GM21529 (cell line): ENCODE measurements around the gene HHAT.
"Not testable (repeated sequence)": the region's sequence is repeated elsewhere in the genome, so short reads cannot be mapped to it uniquely, and the experiment has no call there.

Source experiments
- ATAC-seq: cut with Tn5 transposase; IDR thresholded peaks from one replicate; pipeline ENCODE4 v1.9.1; 2021; ENCODE audit not compliant: unreplicated experiment

The HHAT gene

DNA sequence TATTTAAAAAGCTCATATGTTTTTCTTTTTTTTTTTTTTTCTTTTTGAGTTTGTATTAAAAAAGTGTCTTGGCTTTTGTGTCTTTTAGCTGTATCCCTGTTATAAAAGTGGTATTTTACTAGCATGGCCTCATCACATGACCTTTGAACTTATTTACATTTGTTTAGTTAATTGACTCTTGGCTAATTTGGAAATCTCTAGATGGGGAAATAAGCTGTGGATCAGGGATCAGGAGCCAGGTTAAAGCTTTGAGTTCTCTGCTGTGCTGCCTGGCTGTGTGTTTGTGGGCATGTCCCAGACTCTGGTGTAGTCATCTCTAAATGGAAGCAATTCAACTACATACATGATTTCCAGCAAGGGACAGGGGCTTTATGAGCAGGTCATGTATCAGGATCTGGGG lies 56.5 kb downstream of the HHAT start:
- ATAC-seq, result no peak

DNA sequence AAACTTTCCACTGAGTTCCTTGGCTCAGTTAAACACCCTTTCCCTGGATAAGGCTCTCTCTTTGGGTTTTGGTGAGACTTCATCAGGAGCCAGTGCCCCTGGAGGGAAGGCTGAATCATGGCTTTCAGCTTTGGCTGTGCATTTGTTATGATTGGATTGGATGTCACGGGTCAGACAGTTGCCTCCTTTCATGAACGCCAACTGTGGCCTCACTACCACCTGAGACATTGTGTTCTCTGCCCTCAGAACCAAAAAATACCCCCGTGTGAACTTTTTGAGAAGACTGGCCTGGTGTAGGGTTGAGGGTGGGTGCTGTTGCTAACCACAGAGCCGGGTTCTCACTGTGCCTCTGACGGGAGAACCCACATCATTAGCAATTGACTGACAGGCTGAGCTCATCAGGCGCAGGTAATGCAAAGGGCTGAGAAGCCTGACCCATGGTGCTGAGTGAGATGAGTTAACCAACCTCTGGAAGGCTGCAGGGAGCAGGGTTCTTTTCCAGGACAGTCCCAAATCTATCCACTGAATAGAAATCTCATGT lies 65.6 kb downstream of the HHAT start:
- ATAC-seq, result peak; percentile 42

DNA sequence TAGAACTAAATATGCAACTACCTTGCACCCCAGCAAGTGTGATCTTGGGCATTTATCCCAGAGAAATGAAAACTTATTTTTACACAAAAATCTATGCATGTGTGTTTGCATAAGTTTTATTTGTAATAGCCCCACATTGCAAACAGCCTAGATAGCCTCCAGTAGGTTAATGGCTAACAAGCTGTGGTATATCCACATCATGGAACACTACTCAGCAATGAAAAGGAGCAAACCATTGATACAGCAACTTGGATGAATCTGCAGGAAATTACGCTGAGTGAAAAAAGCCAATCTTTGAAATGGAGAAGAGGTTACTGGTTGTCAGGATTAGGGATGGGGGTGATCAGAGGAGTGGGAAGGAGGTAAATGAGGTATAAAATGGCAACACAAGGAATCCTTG lies 67.8 kb downstream of the HHAT start:
- ATAC-seq, result no peak

DNA sequence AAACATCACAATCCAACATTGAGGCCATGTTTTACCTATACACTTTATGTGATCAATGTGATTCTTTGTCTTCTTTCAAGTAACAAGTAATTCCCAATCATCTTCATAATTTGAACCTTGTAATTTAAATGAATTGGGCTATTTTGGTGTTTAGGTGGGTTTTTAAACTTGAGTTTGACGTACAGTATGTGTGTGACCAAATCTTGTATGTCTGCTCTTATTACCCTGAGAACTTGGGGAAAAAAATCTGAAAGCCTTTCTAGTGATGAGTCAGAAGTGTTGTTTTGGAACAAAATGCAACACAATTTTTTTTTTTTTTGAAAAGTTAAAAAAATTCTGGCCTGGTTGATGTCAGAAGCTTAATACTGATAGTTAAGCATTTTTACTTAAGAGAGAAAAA lies 68.5 kb downstream of the HHAT start:
- ATAC-seq, result no peak

DNA sequence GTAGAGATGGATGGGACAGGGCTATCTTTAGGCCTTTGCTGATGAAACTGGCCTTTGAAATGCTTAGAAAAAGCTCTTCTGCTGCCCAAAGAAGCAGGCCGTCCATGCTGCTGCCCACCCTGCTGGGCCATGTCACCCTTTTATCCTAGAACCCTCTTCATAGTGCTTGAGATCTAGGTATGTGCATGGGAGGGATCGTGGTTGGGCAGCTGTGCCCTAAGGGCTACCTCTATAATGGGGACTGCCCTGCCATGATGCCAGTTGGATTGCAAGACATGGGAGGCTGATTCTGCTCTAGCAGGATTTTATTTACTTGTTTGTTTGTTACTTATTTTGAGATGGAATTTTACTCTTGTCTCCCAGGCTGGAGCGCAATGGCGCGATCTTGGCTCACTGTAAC lies 69.0 kb downstream of the HHAT start:
- no peak for ATAC-seq

DNA sequence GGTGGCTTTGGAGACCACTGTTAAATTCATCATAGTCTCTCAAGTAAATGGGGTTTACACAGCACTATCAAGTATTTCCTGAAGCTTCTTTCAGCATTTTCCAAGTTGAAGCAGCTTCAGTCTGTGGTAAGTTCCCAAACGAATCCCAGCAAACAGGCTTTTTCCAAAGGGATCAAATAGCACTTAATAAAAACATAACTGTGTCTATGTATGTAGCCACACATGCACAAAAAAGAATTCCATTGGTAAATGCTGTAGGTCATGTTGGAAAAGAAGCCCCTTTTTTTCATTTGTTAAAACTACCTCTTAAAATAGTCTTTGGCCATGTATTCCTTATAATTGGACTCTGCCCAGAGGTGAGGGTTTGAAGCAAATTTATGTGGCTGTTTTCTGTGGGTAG lies 69.8 kb downstream of the HHAT start:
- no peak for ATAC-seq

DNA sequence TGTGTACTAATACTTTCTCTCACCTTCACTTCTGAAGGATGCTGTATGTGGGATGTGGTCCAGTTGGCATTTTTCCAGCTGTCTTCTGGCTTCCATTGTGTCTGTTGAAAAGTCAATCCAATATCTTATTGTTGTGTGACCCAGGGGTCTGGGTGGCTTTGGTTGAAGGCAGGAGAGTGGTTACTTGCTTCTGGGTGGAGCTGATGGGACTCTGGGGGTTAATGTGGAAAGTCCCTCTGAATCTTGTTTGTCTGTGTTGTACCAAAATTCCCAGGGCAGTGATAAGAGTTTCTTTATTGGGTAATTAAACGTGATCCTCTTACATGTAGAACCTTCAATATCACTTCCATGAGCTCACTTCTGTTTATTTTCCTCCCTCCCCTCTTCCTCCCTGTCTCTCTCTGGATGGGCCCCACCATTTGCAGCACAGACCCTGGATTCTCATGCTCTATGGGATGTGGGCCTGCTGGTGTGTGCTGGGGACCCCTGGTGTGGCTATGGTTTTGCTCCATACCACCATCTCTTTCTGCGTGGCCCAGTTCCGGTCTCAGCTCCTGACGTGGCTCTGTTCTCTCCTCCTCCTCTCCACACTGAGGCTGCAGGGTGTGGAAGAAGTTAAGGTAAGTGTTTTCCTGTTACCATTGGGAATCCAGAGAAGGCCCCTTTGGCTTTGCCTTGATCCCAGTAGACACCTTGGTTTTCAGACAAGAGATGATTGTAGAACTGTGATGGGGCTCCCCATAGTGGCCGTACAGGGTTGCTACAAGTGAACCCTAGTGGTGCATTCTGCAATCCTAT lies 71.5 kb downstream of the HHAT start:
- ATAC-seq, result peak; percentile 95

DNA sequence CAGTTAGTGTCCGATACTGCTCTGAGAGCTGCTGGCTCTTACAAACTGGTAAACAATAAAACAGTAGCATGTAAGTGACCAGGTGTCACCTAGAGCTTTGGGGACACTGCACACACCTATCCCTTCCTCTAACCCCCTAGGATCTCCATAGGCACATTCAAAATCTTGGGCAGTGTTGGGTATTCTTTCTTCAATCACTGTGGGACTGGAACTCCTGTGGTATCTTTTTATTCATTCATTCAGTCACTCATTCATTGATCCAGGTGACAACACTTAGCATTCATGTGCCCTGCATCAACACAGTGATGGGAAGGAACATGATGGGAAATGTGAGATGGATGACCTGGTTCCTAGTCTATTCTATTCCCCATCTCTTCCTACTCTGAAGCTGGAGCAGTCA lies 73.9 kb downstream of the HHAT start:
- ATAC-seq, result no peak

DNA sequence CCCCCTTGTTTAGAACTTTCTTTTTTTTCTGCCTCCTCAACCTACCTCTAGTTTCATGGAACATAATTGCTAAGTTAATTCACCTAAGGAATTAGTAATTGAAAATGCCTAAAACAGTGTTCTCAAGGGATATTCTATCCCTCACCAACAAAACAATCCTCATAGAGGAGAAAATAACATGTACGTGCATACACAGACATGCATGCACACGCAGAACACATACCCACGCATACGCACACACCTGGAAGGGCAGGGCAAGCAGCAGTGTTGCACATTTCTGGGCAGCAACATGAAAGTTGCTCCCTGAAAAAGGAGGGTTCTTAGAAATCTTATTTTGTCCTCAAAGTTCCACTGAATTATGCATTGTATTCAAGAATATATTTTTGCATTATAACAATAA lies 76.6 kb downstream of the HHAT start:
- no peak for ATAC-seq

DNA sequence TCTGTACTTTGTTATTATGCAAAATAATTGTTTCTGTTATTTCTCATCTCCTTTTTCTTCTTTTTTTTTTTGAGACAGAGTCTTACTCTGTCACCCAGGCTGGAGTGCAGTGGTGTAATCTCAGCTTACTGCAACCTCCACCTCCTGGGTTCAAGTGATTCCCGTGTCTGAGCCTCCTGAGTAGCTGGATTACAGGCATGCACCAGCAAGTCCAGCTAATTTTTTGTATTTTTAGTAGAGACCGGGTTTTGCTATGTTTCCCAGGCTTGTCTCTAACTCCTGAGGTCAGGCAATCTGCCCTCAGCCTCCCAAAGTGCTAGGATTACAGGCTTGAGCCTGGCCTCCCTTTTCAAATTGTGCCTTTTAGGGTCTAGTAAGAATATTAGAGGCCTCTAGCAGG lies 77.6 kb downstream of the HHAT start:
- not testable (repeated sequence) for ATAC-seq

DNA sequence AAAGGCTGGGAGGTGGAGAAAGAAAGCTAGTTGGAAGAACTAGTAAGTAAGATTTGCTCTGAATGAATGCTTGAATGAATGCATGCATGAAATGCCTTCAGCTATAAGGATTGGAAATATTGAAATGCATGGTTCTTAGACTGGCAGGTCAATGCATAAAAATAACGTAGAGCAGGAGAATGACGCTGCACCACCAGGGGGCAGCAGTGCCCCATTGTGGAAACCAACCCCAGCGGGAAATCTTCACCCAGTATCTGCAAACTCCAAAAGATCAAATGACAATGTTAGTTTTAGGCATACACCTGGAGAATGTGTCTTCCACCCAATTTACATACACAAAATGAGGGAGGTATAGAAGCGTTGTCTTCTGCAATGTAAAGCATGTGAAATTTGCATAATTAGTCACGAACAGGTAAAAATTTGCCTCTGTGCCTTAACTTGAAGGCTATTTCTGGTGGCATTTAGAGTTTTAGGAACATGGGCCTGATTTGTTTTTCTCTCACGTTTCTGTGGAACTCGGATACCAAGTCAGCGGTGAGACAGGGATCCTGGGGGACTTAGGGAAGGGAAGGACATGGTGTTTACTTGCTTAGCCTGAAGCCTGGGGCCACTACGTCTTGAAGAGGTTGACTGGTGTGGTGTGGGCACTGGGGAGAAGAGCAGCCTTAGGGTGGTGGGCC lies 78.6 kb downstream of the HHAT start:
- peak; percentile 84 for ATAC-seq

DNA sequence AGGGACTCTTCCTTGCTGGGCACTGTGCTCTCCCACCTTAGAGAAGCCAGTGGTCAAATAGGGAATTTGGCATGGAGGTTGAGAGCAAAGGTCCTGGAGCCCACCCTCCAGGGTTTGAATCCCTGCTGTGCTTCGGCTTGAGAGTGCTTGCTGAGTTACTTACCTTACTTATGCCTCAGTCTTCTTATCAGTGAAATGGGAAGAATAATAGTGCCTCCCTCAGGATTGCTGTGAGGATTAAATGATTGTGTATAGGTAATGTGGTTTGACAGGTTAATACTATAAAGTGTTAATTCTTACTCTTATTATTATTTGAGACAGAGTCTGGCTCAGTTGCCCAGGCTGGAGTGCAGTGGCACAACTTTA lies 79.2 kb downstream of the HHAT start:
- no peak for ATAC-seq

DNA sequence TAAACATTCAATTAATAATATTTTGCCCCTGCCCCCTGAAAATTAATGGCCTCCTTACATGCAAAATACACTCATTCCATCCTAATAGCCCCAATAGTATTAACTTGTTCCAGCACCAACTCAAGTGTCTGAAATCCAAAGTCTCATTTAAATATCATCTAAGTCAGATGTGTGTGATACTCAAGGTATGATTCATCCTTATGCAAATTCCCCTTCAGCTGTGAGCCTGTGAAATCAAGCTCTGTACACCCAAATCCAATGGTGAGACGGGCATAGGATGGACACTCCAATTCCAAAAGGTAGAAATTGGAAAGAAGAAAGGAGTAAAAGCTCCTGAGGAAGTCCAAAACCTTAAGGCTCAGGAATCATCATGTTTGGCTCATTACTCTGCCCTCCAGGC lies 83.5 kb downstream of the HHAT start:
- no peak for ATAC-seq

DNA sequence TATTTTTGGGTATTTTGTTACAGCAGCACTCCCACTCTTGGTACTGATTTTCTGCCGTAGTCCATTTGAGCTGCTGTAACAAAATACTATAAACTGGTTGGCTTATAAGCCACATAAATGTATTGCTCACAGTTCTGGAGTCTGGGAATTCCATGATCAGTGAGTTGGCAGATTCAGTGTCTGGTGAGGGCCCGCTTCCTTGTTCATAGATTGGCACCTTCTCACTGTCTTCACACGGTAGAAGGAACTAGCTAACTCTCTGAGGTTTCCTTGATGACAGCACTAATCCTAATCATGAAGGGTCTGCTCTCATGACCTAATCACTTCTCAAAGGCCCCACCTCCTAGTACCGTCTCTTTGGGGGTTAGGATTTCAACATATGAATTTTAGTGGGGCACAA lies 85.2 kb downstream of the HHAT start:
- no peak for ATAC-seq

DNA sequence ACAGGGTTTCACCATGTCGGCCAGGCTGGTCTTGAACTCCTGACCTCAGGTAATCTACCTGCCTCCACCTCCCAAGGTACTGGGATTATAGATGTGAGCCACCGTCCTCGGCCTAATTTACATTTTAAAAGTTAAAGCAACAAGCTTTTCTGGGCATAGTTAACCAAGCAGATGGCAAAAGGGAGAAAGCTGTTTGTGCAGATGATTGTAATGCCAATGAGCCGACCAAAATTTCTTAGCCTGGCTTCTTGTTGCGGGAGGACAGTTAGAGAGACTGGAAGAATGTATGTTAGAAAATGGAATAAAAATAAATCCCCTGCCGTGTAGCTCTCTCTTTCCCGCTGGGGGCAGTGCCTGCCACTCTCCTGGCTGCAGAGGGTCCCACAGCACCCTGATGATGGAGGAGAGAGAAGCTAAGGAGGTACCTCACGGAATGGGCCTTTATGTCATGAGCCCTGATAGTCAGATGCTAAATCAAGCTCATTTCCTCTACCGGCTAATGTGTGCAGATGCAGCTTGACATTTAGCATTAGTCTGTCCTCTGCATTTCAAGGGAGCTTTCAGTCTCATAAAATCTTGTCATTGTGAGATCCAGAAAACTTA lies 87.2 kb downstream of the HHAT start:
- ATAC-seq, result no peak

DNA sequence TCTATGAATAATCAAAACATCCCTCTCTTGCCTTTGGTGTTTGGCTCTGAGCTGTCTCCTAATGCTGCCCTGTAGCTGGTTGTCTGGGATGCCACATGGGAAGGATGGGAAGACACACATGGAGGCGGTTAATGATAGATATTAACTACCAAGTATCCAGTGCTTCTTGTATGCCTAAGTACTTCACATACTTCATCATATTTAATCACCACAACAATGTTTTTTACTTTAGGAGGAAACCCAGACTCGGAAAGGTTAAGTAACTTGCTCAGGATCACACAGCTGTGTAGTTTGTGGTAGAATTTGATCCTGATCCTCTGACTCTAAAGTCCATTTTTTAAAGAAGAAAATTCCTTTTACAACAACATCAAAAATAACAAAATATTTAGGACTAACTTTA lies 88.0 kb downstream of the HHAT start:
- no peak for ATAC-seq

DNA sequence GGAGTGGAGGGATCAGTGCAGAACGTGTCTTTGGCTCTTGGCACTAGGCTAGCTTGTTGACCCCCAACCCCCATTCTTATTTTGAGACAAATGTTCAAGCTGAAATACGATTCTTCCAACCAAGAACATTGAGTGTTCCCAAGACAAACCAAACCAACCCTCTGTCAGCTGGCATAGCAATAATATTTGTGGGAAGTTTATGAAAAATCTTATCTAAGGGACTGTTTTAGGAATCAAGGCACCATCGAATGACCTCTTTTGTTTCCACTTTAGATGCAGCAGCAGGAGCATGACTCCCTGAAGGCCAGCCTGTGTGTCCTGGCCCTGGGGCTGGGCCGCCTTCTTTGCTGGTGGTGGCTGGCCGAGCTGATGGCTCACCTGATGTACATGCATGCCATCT lies 89.2 kb downstream of the HHAT start:
- ATAC-seq, result no peak

DNA sequence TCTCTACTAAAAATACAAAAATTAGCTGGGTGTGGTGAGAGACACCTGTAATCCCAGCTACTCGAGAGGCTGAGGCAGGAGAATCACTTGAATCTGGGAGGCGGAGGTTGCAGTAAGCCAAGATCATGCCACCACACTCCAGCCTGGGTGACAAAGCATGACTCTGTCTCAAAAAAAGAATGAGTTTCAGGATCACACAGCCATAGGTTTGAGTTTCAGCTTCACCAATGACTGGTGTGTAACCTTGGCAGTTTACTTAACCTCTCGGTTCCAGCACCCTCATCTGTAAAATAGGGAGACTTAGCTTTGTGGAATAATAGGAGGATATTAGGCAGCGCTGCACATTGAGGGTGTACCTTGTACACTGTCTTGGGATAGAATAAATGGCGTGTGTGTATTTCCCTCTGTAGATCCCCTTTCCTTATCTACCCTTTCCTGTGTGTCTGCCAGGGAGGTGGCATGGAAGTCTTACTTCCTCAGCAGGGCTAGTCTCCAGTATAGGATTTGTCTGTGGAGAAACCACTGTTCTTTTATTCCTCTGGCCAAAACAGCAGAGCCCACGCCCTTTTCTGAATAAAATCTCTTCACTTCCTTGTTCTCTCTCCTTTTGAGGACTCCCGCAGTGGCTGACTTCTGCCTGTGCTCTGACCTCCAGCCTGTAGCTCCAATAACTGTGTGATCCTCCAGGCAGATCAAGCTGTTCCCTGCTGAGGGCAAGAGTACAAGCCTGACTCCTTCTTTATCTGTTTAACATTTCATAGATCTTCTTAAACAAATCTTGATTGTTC lies 90.4 kb downstream of the HHAT start:
- ATAC-seq, result no peak

DNA sequence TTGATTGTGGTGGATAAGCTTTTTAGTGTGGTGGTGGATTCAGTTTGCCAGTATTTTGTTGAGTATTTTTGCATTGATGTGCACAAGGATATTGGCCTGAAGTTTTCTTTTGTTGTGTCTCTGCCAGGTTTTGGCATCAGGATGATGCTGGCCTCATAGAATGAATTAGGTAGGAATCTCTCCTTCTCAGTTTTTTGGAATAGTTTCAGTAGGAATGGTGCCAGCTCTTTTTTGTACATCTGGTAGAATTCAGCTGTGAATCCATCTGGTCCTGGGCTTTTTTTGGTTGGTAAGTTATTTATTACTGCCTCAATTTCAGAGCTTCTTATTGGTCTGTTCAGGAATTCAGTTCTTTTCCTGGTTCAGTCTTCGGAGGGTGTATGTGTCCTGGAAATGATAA lies 98.0 kb downstream of the HHAT start:
- not testable (repeated sequence) for ATAC-seq

DNA sequence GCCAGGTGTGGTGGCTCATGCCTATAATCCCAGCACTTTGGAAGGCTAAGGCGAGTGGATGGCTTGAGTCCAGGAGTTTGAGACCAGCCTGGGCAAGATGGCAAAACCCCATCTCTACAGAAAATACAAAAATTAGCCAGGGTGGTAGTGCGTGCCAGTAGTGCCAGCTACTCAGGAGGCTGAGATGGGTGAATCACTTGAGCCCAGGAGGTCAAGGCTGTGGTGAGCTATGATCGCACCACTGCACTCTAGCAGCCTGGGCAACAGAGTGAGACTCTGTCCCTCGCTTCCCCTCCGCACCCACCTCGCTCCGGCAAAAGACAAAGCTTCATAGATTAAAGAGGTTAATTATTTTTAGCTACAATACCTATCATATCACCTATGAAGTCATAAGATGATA lies 100.0 kb downstream of the HHAT start:
- ATAC-seq, result no peak

DNA sequence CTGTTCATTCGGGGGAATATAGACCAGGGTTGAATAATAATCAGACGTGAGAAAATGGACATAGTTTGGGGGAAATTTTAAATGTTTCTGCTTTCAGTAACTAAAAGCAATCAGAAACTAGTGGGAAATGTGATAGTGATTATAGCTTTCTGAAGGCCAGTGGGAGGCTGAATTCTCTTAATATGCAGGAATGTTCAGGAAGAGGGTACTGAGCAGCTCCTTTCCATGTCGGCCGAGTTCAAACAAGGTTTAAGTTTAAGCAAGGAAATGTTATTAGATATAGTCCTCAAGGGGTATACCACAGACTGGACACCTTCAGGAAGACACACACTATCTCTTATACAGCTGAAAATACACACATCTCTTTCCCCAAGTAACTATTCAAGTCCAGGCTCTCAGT lies 105.5 kb downstream of the HHAT start:
- ATAC-seq, result no peak
